GM06990 (cell line): ENCODE results near the gene SERPINI1.

Experiments used
- DNase-seq: peaks from one replicate; pipeline ENCODE4 v3.0.0-alpha.2; 2011; ENCODE audit not compliant: insufficient read length; ENCODE audit errors: extremely low read depth
- H3K27me3 ChIP-seq: replicated peaks from 2 replicates; pipeline ENCODE4 v1.6.0; 2011; ENCODE audit warnings: low read length; ENCODE audit not compliant: control insufficient read depth, insufficient read depth
- H3K36me3 ChIP-seq: 2 replicates; pipeline ENCODE4 v1.5.1; 2011; ENCODE audit warnings: low read length; ENCODE audit not compliant: control insufficient read depth, insufficient read depth
- H3K4me3 ChIP-seq: replicated peaks from 2 replicates; pipeline ENCODE4 v1.5.1; 2011; ENCODE audit warnings: low read depth, mild to moderate bottlenecking, control low read depth, low read length
- TF ChIP-seq, protein P1 (sequence below): IDR thresholded peaks from 2 replicates; pipeline ENCODE4 v1.5.1; 2011; ENCODE audit warnings: low read length, control low read depth, mild to moderate bottlenecking, inconsistent platforms; ENCODE audit not compliant: insufficient read depth, poor library complexity, severe bottlenecking

Gene SERPINI1

DNA sequence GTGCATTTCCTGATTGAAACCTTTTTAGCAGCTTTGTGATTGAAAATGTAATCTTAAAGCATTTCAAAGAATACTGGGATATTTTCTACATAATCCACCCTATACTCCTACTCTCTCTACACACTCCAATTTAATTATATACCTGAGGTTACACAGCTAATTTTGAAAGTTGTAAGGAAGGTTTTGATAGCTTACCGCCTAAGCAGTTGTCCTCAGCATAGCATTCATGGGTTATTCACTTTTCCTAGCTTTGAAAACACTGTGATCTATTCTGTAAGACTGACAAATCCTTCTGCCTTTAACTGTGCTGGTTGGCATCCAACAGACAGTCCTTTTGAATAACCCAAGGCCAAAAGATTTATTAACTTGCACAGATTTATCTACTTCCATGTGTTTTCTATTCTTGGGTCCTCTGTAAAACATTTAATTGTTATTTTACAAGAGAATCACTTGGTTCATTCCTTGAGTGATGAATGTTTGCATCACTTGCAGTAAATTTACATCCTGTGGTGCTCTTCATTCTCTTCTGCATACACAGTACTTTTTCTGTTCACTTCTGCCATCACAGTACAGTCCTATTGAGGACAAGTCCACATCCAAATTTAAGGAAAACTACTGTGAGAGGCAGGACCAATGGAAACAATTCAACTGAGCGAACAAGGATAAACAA, 44.8 kb downstream of the SERPINI1 start:
- no peak overlapping the region for H3K4me3 ChIP-seq
- no peak for DNase-seq
- TF ChIP-seq, protein P1, sequence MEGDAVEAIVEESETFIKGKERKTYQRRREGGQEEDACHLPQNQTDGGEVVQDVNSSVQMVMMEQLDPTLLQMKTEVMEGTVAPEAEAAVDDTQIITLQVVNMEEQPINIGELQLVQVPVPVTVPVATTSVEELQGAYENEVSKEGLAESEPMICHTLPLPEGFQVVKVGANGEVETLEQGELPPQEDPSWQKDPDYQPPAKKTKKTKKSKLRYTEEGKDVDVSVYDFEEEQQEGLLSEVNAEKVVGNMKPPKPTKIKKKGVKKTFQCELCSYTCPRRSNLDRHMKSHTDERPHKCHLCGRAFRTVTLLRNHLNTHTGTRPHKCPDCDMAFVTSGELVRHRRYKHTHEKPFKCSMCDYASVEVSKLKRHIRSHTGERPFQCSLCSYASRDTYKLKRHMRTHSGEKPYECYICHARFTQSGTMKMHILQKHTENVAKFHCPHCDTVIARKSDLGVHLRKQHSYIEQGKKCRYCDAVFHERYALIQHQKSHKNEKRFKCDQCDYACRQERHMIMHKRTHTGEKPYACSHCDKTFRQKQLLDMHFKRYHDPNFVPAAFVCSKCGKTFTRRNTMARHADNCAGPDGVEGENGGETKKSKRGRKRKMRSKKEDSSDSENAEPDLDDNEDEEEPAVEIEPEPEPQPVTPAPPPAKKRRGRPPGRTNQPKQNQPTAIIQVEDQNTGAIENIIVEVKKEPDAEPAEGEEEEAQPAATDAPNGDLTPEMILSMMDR, result no peak
- no peaks in the 10 kb centered on the region for H3K27me3 ChIP-seq
- no peaks in the 10 kb centered on the region for H3K36me3 ChIP-seq

DNA sequence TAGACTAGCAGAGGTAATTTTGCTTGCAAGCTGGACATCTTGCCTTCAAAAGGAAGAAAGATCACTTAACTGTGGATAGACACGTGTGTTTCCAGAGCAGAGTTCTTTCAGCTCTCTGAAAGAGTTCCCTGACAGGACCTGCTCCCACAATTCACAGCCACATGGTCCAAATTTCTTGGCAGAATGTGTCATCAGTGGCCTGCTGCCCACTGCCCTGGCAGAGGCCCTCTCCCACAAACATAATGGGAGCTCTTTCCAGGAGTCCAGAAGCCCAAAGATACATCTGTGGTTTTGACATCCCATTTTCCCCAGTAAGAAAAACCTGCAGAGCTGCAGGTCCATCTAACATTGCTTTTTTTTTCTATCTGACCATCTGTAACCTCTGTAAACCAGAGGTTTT, 48.3 kb downstream of the SERPINI1 start:
- no peaks in the 10 kb centered on the region for H3K36me3 ChIP-seq
- no peaks in the 10 kb centered on the region for H3K27me3 ChIP-seq
- TF ChIP-seq, protein P1, result no peak
- no peak for DNase-seq
- no peak overlapping the region for H3K4me3 ChIP-seq

DNA sequence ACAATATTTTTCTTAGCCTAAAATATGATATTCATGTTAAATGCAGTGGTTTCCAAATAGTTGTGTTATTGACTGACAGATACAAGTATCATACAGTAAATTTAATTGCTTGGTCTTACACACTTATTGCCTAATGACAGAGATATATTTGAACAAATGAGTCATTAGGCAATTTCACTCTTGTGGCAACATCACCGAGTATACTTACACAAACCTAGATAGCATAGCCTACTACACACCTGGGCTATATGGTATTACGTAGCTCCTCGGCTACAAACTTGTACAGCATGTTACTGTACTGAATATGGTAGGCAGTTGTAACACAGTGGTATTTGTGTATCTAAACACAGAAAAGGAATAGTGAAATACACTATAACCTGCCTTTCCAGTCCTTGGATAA, 50.3 kb downstream of the SERPINI1 start:
- H3K27me3 ChIP-seq, result no peaks in the 10 kb centered on the region
- H3K4me3 ChIP-seq, result no peak overlapping the region
- TF ChIP-seq, protein P1, result no peak
- no peaks in the 10 kb centered on the region for H3K36me3 ChIP-seq
- DNase-seq, result no peak

DNA sequence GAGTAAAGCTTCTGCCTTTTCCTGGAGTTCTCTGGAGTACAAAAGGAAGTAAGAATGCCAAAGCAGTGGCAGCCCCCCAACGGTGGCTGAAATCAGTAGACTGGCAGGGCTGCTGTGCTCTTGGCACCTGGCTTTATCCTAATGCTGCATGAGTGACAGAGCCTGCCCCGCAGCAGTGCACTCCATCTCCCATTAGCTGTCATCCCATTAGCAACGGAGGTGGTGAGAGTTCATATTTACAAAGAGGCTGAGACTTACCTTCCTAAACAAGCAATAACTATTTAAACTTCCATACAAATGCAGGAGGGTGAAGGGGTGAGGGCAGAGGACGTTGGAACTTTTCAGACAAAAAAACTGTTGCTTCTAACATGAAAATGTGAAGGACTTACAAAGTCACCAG, 51.9 kb downstream of the SERPINI1 start:
- H3K36me3 ChIP-seq, result no peaks in the 10 kb centered on the region
- no peak for DNase-seq
- no peaks in the 10 kb centered on the region for H3K27me3 ChIP-seq
- no peak overlapping the region for H3K4me3 ChIP-seq
- TF ChIP-seq, protein P1, result no peak

DNA sequence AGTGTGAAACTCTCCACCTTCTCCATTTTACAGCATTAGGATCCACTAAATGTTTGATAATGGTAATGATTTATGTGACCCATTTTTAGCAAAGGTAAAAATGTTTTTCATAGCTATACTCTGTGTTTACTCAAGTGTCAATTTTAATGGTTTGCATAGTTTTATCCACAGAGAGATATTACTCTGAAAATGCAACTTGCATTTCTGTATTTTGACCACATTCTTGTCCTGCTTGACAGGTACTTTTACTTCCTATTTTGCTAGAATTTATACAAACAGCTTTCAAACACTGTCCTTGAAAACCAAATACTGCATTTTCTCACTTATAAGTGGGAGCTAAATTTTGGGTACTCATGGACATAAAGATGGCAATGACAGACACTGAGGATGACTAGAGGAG, 62.9 kb downstream of the SERPINI1 start:
- DNase-seq, result no peak
- Histone ChIP-seq H3K36me3 (no peaks in the 10 kb centered on the region), H3K4me3 (no peak overlapping the region), H3K27me3 (no peaks in the 10 kb centered on the region)
- TF ChIP-seq, protein P1, result no peak

DNA sequence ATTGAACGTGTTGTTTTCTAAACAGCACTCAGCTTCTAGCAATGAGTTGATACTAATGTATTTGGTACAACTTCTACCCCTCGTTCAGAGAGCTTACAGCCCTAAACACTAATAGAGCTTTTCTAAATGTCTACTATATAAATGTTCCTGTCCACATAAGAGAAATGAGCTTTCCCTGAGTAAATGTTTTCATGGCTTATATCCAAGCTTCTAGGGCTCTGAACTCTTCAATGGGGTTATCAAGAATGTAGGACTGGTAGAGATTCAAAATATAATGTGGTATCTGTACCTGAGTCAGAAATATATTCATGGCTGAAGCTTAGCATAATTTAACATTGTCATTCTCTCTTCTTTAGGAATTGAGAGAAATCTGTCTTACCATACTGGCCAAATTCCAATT, 73.4 kb downstream of the SERPINI1 start:
- DNase-seq, result no peak

More for the DNA sequence above, 73.4 kb downstream of the SERPINI1 start:
- H3K27me3 ChIP-seq, result no peaks in the 10 kb centered on the region
- H3K4me3 ChIP-seq, result no peak overlapping the region
- no peaks in the 10 kb centered on the region for H3K36me3 ChIP-seq
- TF ChIP-seq, protein P1, result no peak
